Astrocyte (in vitro differentiated cells and primary cell): ENCODE results near the gene CATSPER4. TPM values are rescaled to one million over a fixed set of nuclear protein-coding genes. Genes with fewer than 3 reads are reported as not detected.

Source experiments
- DNase-seq: peaks from one replicate; pipeline ENCODE4 v3.0.0-alpha.2; 2010; ENCODE audit warnings: low read depth
- FAIRE-seq: peaks from 2 replicates; lab custom pipeline; 2011; peaks lifted over from hg19 to GRCh38; lab: Jason Lieb, UNC
- H2AFZ ChIP-seq: 2 replicates; pipeline ENCODE4 v1.6.0; 2012; ENCODE audit warnings: low read depth, low read length, inconsistent platforms
- H3K27ac ChIP-seq: 2 replicates; pipeline ENCODE4 v1.5.1; 2011; ENCODE audit warnings: low read depth, low read length, inconsistent platforms
- H3K27me3 ChIP-seq: 2 replicates; pipeline ENCODE4 v1.6.0; 2011; ENCODE audit warnings: low read length, inconsistent platforms; ENCODE audit not compliant: insufficient read depth
- H3K36me3 ChIP-seq: 2 replicates; pipeline ENCODE4 v1.5.1; 2011; ENCODE audit warnings: low read length, inconsistent platforms; ENCODE audit not compliant: insufficient read depth
- H3K4me1 ChIP-seq: 2 replicates; pipeline ENCODE4 v1.5.1; 2011; ENCODE audit warnings: low read length, inconsistent platforms; ENCODE audit not compliant: insufficient read depth
- H3K4me2 ChIP-seq: 2 replicates; pipeline ENCODE4 v1.6.0; 2012; ENCODE audit warnings: low read length, inconsistent platforms
- H3K4me3 ChIP-seq: 2 replicates; pipeline ENCODE4 v1.5.1; 2011; ENCODE audit warnings: low read depth, mild to moderate bottlenecking, low read length, inconsistent platforms; ENCODE audit not compliant: insufficient read depth
- H3K79me2 ChIP-seq: 2 replicates; pipeline ENCODE4 v1.6.0; 2012; ENCODE audit warnings: mild to moderate bottlenecking, low read length, inconsistent platforms; ENCODE audit not compliant: insufficient read depth
- H3K9ac ChIP-seq: 2 replicates; pipeline ENCODE4 v1.6.0; 2012; ENCODE audit warnings: mild to moderate bottlenecking, low read length, inconsistent platforms
- H3K9me3 ChIP-seq: 2 replicates; pipeline ENCODE4 v1.5.1; 2012; ENCODE audit warnings: low read depth, mild to moderate bottlenecking, low read length, inconsistent platforms; ENCODE audit not compliant: insufficient read depth
- H4K20me1 ChIP-seq: 2 replicates; pipeline ENCODE4 v1.6.0; 2012; ENCODE audit warnings: low read length, inconsistent platforms; ENCODE audit not compliant: insufficient read depth
- H3K27ac Mint-ChIP-seq: one replicate; pipeline ENCODE4 v1.8.0; 2021; ENCODE audit warnings: mild to moderate bottlenecking, mixed read lengths; ENCODE audit not compliant: unreplicated experiment
- H3K27me3 Mint-ChIP-seq: one replicate; pipeline ENCODE4 v1.8.0; 2021; ENCODE audit warnings: low read depth, mixed read lengths; ENCODE audit not compliant: unreplicated experiment
- H3K36me3 Mint-ChIP-seq: one replicate; pipeline ENCODE4 v1.8.0; 2021; ENCODE audit warnings: low read depth, mixed read lengths; ENCODE audit not compliant: unreplicated experiment
- H3K4me1 Mint-ChIP-seq: one replicate; pipeline ENCODE4 v1.8.0; 2021; ENCODE audit warnings: low read depth, mixed read lengths; ENCODE audit not compliant: unreplicated experiment
- H3K4me3 Mint-ChIP-seq: one replicate; pipeline ENCODE4 v1.8.0; 2021; ENCODE audit warnings: mild to moderate bottlenecking, moderate library complexity, mixed read lengths; ENCODE audit not compliant: unreplicated experiment
- H3K9me3 Mint-ChIP-seq: one replicate; pipeline ENCODE4 v1.8.0; 2021; ENCODE audit warnings: mild to moderate bottlenecking, mixed read lengths; ENCODE audit not compliant: unreplicated experiment
- CTCF ChIP-seq: IDR thresholded peaks from 2 replicates; pipeline ENCODE4 v1.5.1; 2011; ENCODE audit warnings: low read depth, mild to moderate bottlenecking, inconsistent platforms, low read length, moderate library complexity; ENCODE audit not compliant: insufficient read depth
- EZH2 ChIP-seq: IDR thresholded peaks from 2 replicates; pipeline ENCODE4 v1.6.1; 2012; ENCODE audit warnings: mild to moderate bottlenecking, low read length, inconsistent platforms; ENCODE audit not compliant: insufficient read depth
- total RNA-seq: library from RNA; stranded (reverse); gene quantifications from 2 replicates; pipeline ENCODE4 v1.2.1, GENCODE V29; 2021

CATSPER4 gene
- total RNA-seq, 1 donor from 2014 or later, result not detected

- H3K27me3 Mint-ChIP-seq, result no peaks in the 10 kb centered on the region
- DNase-seq (no peak), FAIRE-seq (no peak)
- peak within 1 kb of the TSS; percentile 18 for H3K27ac Mint-ChIP-seq
- H3K9me3 Mint-ChIP-seq, result no peaks in the 10 kb centered on the region
- Histone ChIP-seq H3K9me3 (no peaks in the 10 kb centered on the region), H3K27ac (no peak within 1 kb of the TSS), H3K4me2 (no peak within 1 kb of the TSS), H3K9ac (no peak within 1 kb of the TSS), H3K27me3 (no peaks in the 10 kb centered on the region), H2AFZ (no peak within 1 kb of the TSS), H4K20me1 (no peaks in the 10 kb centered on the region), H3K4me1 (no peaks in the 10 kb centered on the region), H3K36me3 (no peaks in the 10 kb centered on the region), H3K79me2 (no peaks in the 10 kb centered on the region), H3K4me3 (no peak within 1 kb of the TSS)
- H3K4me3 Mint-ChIP-seq, result peak within 1 kb of the TSS; percentile 80
- peaks cover 4% of the 10 kb centered on the region for H3K36me3 Mint-ChIP-seq
- peaks cover 10% of the 10 kb centered on the region for H3K4me1 Mint-ChIP-seq
- no peak for TF ChIP-seq EZH2
- TF ChIP-seq CTCF, result no peak
Observed at GRCh38 chr1:26177182-26177684, 13.2 kb upstream of the CATSPER4 start, which contains the start of gene CNKSR1. TSS of gene CNKSR1 (plus strand) at chr1:26177491. CDS start at chr1:26177548, 57 bp downstream.

GRCh38 chr1:26180010-26180506 lies 10.3 kb upstream of the CATSPER4 start:
- TF ChIP-seq EZH2, result no peak
- TF ChIP-seq CTCF, result no peak
- Mint-ChIP-seq H3K36me3 (peaks cover 4% of the 10 kb centered on the region), H3K27ac (no peak overlapping the region), H3K9me3 (no peaks in the 10 kb centered on the region), H3K4me1 (peaks cover 10% of the 10 kb centered on the region), H3K27me3 (no peaks in the 10 kb centered on the region), H3K4me3 (no peak overlapping the region)
- Histone ChIP-seq H3K4me2 (no peak overlapping the region), H4K20me1 (no peaks in the 10 kb centered on the region), H3K36me3 (no peaks in the 10 kb centered on the region), H3K9ac (no peak overlapping the region), H3K27me3 (no peaks in the 10 kb centered on the region), H3K4me3 (no peak overlapping the region), H3K4me1 (no peaks in the 10 kb centered on the region), H3K79me2 (no peaks in the 10 kb centered on the region), H3K9me3 (no peaks in the 10 kb centered on the region), H3K27ac (no peak overlapping the region), H2AFZ (no peak overlapping the region)
- FAIRE-seq (no peak), DNase-seq (no peak)
